Upper lobe of left lung (tissue), 6 donors: ENCODE results near the gene SNRNP35. TPM values are rescaled to one million over a fixed set of nuclear protein-coding genes. Genes with fewer than 3 reads are reported as not detected.
A peak's percentile ranks its signal among the peaks of the same experiment; 100 is the strongest.
"Not testable (repeated sequence)": the region's sequence is repeated elsewhere in the genome, so short reads cannot be mapped to it uniquely, and the experiment has no call there.

Experiments
- ATAC-seq, 2 donors: fragments of 200-7000 bp; cut with Tn5 transposase; one replicate each; pipeline ENCODE4 v1.9.1; 2022; ENCODE audit warnings: mild to moderate bottlenecking in 2 of 2, moderate library complexity in 2 of 2; ENCODE audit not compliant: low FRiP score in 2 of 2
- DNase-seq, 2 donors: peaks; one replicate each; pipeline ENCODE4 v3.0.0-alpha.2; 2019 to 2020
- H3K27ac ChIP-seq, 4 donors: fragments of 200-600 bp; sonication (generic); one replicate each; pipeline ENCODE4 v1.5.1; 2016 to 2019
- H3K27me3 ChIP-seq, 4 donors: fragments of 200-600 bp; sonication (generic); one replicate each; pipeline ENCODE4 v1.5.1; 2017 to 2019
- H3K36me3 ChIP-seq, 4 donors: fragments of 200-600 bp; sonication (generic); one replicate each; pipeline ENCODE4 v1.5.1; 2016 to 2019
- H3K4me1 ChIP-seq, 4 donors: fragments of 200-600 bp; sonication (generic); one replicate each; pipeline ENCODE4 v1.5.1; 2018 to 2019
- H3K4me3 ChIP-seq, 4 donors: fragments of 200-600 bp; sonication (generic); one replicate each; pipeline ENCODE4 v1.5.1; 2017 to 2019; ENCODE audit warnings: mild to moderate bottlenecking in 2 of 4, moderate library complexity in 1 of 4
- H3K9me3 ChIP-seq, 4 donors: fragments of 200-600 bp; sonication (generic); one replicate each; pipeline ENCODE4 v1.5.1; 2018 to 2019
- EP300 ChIP-seq, 4 donors: sonication (generic); formaldehyde crosslinking; IDR thresholded peaks; one replicate each; pipeline ENCODE4 v1.5.1; 2017; ENCODE audit warnings: antibody characterized with exemption in 4 of 4, control low read depth in 2 of 4
- POLR2A ChIP-seq, 4 donors: fragments of 450-650 bp; IDR thresholded peaks; one replicate each; pipeline ENCODE4 v1.5.1; 2016 to 2017; ENCODE audit warnings: antibody characterized with exemption in 4 of 4, mild to moderate bottlenecking in 2 of 4
- POLR2AphosphoS5 ChIP-seq, 2 donors: sonication (generic); formaldehyde crosslinking; IDR thresholded peaks; one replicate each; pipeline ENCODE4 v1.5.1; 2017; ENCODE audit warnings: antibody characterized with exemption in 2 of 2
- WGBS, 2 donors: methylation state at CpG; one replicate each; pipeline ENCODE4 v1.1.5; 2017 to 2018; 5-methylcytosine and 5-hydroxymethylcytosine counted together
- total RNA-seq, 6 donors: library from RNA; depleted of rRNA in 4 of 6; stranded (reverse); fragments of >200 nt in 4 of 6; gene quantifications; one replicate each; pipeline versions ENCODE4 v1.1.0 to v1.2.1, GENCODE V29; 2016 to 2021
- TF ChIP-seq, protein P1 (sequence below), 6 experiments: fragments of 450-650 bp in 4 of 6; fragments of 200-600 bp in 2 of 6; sonication (generic) in 2 of 6; IDR thresholded peaks; one replicate each; pipeline ENCODE4 v1.5.1; 2016 to 2019; ENCODE audit warnings: antibody characterized with exemption in 6 of 6
- donor health status: DM: no; HTN: no; CAD: no; lungs with moderate emphysema.
- donor health status: DM: no; HTN: yes; CAD: no; lungs with severe emphysema.

Gene SNRNP35
- total RNA-seq, 6 donors from 2014 or later = 16.7 to 50.3 (median 26.6) TPM

GRCh38 chr12:123491481-123491880 is 33.5 kb downstream of the SNRNP35 start:
- no peaks in the 10 kb centered on the region for H3K36me3 ChIP-seq
- no peaks in the 10 kb centered on the region for H3K27me3 ChIP-seq
- 90 to 95% methylated on average over 13 of the region's 13 CpGs for WGBS, 2 donors
- no peak overlapping the region for H3K27ac ChIP-seq
- TF ChIP-seq EP300 (IDR thresholded peaks at IDR 0.05) (no peak), POLR2A (IDR thresholded peaks at IDR 0.05) (no peak), POLR2AphosphoS5 (IDR thresholded peaks at IDR 0.05) (no peak)
- TF ChIP-seq, protein P1, sequence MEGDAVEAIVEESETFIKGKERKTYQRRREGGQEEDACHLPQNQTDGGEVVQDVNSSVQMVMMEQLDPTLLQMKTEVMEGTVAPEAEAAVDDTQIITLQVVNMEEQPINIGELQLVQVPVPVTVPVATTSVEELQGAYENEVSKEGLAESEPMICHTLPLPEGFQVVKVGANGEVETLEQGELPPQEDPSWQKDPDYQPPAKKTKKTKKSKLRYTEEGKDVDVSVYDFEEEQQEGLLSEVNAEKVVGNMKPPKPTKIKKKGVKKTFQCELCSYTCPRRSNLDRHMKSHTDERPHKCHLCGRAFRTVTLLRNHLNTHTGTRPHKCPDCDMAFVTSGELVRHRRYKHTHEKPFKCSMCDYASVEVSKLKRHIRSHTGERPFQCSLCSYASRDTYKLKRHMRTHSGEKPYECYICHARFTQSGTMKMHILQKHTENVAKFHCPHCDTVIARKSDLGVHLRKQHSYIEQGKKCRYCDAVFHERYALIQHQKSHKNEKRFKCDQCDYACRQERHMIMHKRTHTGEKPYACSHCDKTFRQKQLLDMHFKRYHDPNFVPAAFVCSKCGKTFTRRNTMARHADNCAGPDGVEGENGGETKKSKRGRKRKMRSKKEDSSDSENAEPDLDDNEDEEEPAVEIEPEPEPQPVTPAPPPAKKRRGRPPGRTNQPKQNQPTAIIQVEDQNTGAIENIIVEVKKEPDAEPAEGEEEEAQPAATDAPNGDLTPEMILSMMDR (IDR thresholded peaks at IDR 0.05) = no peak
- H3K9me3 ChIP-seq = no peaks in the 10 kb centered on the region
- H3K4me3 ChIP-seq = no peak overlapping the region
- no peak for DNase-seq
- no peaks in the 10 kb centered on the region for H3K4me1 ChIP-seq
- peak in 1 of 2 donors; percentile 12 for ATAC-seq

DNA sequence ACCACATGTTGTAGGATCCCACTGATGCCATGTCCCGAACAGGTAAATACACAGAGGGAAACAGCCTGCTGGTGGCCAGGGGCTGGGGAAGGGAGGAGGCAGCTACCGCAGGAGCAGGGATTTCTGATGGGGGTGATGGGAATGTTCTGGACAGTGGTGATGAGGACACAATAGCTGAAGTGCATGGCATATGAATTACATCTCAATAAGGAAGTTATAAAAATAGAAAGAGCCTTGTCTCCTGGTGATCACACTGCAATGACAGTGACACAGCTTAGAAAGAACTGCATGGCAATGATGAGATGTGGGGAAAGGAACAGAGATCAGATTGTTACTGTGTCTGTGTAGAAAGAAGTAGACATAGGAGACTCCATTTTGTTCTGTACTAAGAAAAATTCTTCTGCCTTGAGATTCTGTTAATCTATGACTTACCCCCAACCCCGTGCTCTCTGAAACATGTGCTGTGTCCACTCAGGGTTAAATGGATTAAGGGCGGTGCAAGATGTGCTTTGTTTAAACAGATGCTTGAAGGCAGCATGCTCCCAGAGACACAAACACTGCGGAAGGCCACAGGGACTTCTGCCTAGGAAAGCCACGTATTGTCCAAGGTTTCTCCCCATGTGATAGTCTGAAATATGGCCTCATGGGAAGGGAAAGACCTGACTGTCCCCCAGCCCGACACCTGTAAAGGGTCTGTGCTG is 34.5 kb downstream of the SNRNP35 start:
- not testable (repeated sequence) for H3K27me3 ChIP-seq, H3K4me3 ChIP-seq, H3K27ac ChIP-seq, H3K36me3 ChIP-seq, DNase-seq, H3K4me1 ChIP-seq, H3K9me3 ChIP-seq, ATAC-seq
- WGBS, 2 donors = 82 to 85% methylated on average over 6 to 7 of the region's 7 CpGs

DNA sequence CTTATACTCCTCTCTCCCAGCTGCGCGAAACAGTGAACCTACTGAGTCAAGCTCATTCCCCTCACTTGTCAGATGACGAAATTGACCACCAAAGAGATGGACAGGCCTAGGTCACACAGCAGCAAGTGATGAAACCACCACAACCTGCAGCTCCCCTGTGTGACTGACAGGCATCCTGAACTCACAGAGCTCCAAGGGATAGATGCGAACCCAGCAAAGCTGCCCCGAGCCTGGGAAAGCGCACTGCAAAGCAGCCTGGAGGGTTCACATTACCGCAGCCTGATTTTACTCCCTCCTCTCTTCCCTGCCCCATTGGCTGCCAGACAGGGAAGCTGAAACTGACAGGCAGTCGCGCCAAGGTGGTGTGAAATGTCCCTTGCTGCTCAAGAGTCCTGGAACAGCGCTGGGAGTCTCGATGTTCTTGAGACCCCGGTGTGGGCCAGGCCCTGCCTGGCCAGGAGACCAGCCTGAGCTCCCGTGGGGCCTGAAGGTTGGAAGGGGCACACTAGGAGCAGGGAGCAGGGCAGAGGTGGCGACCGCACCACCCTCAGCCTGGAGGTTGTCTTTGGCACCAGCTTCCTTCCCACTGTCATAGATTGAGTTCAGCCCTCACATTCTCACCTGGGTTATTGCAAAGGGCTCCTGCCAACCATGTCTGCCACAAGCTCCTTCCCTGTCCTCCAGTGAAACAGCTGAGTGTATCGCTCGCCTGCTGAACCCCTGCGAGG is 36.3 kb downstream of the SNRNP35 start:
- Histone ChIP-seq H3K27ac (no peak overlapping the region), H3K36me3 (peaks cover 0 to 22% (median 13%) of the 10 kb centered on the region in 4 donors), H3K4me3 (no peak overlapping the region), H3K27me3 (no peaks in the 10 kb centered on the region), H3K4me1 (no peaks in the 10 kb centered on the region), H3K9me3 (no peaks in the 10 kb centered on the region)
- 87% methylated on average over 13 of the region's 18 CpGs for WGBS, 2 donors
- no peak for TF ChIP-seq POLR2AphosphoS5 (IDR thresholded peaks at IDR 0.05)
- ATAC-seq (no peak), DNase-seq (no peak)

DNA sequence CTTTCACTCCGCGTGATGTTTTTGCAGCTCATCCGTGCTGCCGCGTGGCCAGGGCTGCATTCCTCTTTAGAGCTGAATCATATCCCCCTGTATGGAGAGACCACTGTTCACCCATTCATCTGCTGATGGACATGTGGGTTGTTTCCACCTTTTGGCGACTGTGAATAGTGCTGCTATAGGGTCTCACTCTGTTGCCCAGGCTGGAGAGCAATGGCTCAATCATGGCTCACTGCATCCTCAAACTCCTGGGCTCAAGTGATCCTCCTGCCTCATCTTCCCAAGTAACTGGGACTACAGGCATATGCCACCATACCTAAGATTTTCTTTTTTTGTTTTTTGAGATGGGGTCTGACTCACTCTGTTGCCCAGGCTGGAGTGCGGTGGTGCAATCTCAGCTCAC is 39.1 kb downstream of the SNRNP35 start:
- H3K36me3 ChIP-seq = peaks cover 0 to 22% (median 13%) of the 10 kb centered on the region in 4 donors
- WGBS, 2 donors = 97% methylated on average over 7 of the region's 7 CpGs
- no peaks in the 10 kb centered on the region for H3K4me1 ChIP-seq
- TF ChIP-seq POLR2AphosphoS5 (IDR thresholded peaks at IDR 0.05) = no peak
- TF ChIP-seq, protein P1 (IDR thresholded peaks at IDR 0.05) = no peak
- H3K4me3 ChIP-seq = no peak overlapping the region
- no peak overlapping the region for H3K27ac ChIP-seq
- no peaks in the 10 kb centered on the region for H3K27me3 ChIP-seq
- H3K9me3 ChIP-seq = no peaks in the 10 kb centered on the region
- DNase-seq (no peak), ATAC-seq (no peak)

- H3K4me3 ChIP-seq = no peak overlapping the region
- H3K27me3 ChIP-seq = no peaks in the 10 kb centered on the region
- WGBS, 2 donors = 90 to 96% methylated on average over 13 of the region's 13 CpGs
- TF ChIP-seq POLR2AphosphoS5 (IDR thresholded peaks at IDR 0.05) = no peak
- no peak for TF ChIP-seq POLR2A (IDR thresholded peaks at IDR 0.05)
- TF ChIP-seq EP300 (IDR thresholded peaks at IDR 0.05) = no peak
- no peaks in the 10 kb centered on the region for H3K9me3 ChIP-seq
- DNase-seq (no peak), ATAC-seq (no peak)
- H3K4me1 ChIP-seq = no peaks in the 10 kb centered on the region
- no peak overlapping the region for H3K27ac ChIP-seq
- peaks cover 0 to 22% (median 13%) of the 10 kb centered on the region in 4 donors for H3K36me3 ChIP-seq
Observed at GRCh38 chr12:123498126-123498825, 40.3 kb downstream of the SNRNP35 start.

DNA sequence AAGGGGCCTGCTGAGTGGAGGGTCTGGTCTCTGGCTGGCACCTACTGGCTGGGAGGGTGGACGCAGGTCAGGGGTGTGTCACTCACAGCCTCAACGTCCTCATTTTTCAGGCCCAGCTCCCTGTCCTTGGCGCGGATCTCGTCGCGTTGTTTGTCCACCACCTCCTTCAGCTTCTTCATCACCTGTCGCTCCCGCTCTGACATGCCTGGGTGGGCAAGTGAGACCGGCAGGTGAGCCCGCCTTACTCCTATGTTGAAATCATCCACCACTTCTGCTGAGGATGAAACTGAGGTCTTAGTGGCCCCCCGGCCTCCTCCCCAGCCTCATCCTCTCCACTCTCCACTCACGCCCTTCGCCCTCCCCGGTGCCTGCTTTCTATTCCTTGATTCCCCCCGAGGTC is 41.4 kb downstream of the SNRNP35 start:
- Histone ChIP-seq H3K27ac (no peak overlapping the region), H3K4me1 (no peaks in the 10 kb centered on the region), H3K27me3 (no peaks in the 10 kb centered on the region), H3K4me3 (no peak overlapping the region), H3K9me3 (no peaks in the 10 kb centered on the region), H3K36me3 (peaks cover 0 to 22% (median 13%) of the 10 kb centered on the region in 4 donors)
- DNase-seq (no peak), ATAC-seq (no peak)
- TF ChIP-seq EP300 (IDR thresholded peaks at IDR 0.05) (no peak), POLR2A (IDR thresholded peaks at IDR 0.05) (no peak), POLR2AphosphoS5 (IDR thresholded peaks at IDR 0.05) (no peak)
- TF ChIP-seq, protein P1 (IDR thresholded peaks at IDR 0.05) = no peak
- 89 to 93% methylated on average over 16 of the region's 16 CpGs for WGBS, 2 donors
